ENCODE results near the gene CRISP2.

Gene CRISP2

DNA sequence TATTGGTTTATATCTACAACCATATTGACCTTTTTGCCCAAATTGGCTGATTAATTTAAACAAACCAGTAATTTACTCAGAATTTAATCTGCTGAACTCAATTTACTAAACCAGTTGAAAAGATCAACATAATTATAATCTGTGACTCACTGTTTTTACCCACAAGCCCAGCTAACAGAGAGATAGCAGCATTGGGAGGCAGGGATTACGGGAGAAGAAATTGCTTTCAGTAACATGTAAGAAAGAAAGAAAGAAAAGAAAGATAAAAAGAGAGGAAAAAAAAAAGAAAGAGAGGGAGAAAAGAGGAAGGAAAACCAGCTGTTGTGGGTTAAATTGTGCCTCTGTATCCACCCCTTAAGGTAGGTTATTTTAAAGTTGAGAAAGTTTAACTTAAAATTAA is 63.4 kb downstream of the CRISP2 start:
- DNase-seq (ENCODE audit: low read depth, low spot score), result no peak
- no peak overlapping the region for H3K4me3 ChIP-seq (ENCODE audit: low read depth, low read length)
- no peak for TF ChIP-seq CTCF (IDR thresholded peaks at IDR 0.05; ENCODE audit: low read depth, low read length)
- in situ Hi-C loops (cut with HindIII; ENCODE audit: low sequenced_read_pairs), result no loop called here

DNA sequence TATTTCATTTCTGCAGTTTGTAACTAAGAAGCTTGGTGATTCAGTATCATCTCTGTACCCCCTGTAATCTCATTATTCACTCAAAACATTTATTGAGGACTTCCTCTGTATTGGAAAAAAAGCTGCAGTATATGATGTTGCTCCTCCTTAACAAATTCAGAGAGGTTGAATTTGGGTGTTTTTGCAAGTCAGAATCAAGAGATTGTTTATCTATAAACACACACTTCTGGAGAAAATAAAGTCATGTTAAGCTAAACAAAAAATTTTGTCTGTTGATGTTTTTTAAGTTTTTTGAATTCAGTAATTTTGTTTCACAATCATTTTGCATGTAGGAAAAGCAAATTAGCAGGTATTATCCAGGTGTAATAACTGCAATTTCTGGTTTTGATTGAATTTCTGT is 65.3 kb downstream of the CRISP2 start:
- TF ChIP-seq CTCF (IDR thresholded peaks at IDR 0.05; ENCODE audit: low read depth, low read length), result no peak
- no peak overlapping the region for H3K4me3 ChIP-seq (ENCODE audit: low read depth, low read length)
- in situ Hi-C loops (cut with HindIII; ENCODE audit: low sequenced_read_pairs), result no loop called here
- no peak for DNase-seq (ENCODE audit: low read depth, low spot score)

GRCh38 chr6:49647476-49647875 is 65.9 kb downstream of the CRISP2 start:
- TF ChIP-seq CTCF (IDR thresholded peaks at IDR 0.05; ENCODE audit: low read depth, low read length), result no peak
- in situ Hi-C loops (cut with HindIII; ENCODE audit: low sequenced_read_pairs), result no loop called here

GRCh38 chr6:49646942-49647341 is 66.4 kb downstream of the CRISP2 start:
- H3K4me3 ChIP-seq (ENCODE audit: low read depth, low read length), result no peak overlapping the region
- TF ChIP-seq CTCF (IDR thresholded peaks at IDR 0.05; ENCODE audit: low read depth, low read length), result no peak
- in situ Hi-C loops (cut with HindIII; ENCODE audit: low sequenced_read_pairs), result no loop called here
- DNase-seq (ENCODE audit: low read depth, low spot score), result no peak

More at GRCh38 chr6:49647476-49647875, 65.9 kb downstream of the CRISP2 start:
- DNase-seq (ENCODE audit: low read depth, low spot score), result no peak
- H3K4me3 ChIP-seq (ENCODE audit: low read depth, low read length), result no peak overlapping the region

DNA sequence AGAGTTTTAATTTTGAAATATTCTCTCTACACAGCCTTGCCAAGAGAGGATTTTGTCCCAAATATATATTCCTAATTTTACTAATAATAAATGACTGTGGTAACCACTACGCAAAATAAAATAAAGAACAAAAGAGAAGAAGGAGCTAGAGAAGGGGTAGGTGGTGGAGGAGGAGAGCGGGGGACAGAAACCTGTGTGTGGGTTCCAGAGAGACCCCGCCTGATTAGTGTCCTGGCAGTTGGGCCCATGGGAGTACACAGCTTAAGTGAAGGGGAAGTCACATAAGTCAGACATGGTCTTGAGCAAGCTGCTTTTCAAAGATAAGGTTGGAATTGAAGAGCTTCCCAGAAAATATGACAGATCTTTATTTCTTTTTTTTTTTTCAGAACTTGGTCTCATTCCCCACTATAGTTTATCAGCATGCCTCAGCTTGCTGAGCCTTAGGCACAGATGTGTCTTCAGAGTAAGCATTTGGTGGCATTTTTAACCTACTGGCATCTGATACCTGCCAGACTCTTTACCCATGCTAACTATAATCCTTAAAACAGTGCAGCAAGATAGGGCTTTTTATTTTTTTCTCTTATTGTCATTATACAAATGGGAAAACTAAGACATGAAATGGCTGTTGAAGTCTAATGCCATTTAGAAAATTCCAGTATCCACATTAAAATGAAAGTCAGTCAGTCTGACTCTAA is 67.1 kb downstream of the CRISP2 start:
- DNase-seq (ENCODE audit: low read depth, low spot score), result no peak
- no peak overlapping the region for H3K4me3 ChIP-seq (ENCODE audit: low read depth, low read length)
- in situ Hi-C loops (cut with HindIII; ENCODE audit: low sequenced_read_pairs), result no loop called here
- no peak for TF ChIP-seq CTCF (IDR thresholded peaks at IDR 0.05; ENCODE audit: low read depth, low read length)

DNA sequence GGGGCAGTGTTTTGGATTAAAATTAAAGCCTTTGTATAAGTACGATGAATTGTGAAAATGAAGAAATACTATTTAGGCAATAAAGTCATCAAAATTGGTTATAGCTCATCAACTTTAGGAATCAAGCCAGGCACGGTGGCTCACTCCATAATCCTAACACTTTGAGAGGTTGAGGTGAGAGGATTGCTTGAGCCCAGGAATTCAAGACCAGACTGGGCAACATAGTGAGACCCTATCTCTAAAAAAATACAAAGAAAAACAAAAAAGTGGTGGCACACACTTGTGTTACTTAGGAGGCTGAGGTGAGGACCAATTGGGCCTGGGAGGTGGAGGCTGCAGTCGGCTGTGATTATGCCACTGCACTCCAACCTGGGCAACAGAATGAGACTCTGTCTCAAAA is 68.2 kb downstream of the CRISP2 start:
- in situ Hi-C loops (cut with HindIII; ENCODE audit: low sequenced_read_pairs), result no loop called here
- no peak for DNase-seq (ENCODE audit: low read depth, low spot score)
- TF ChIP-seq CTCF (IDR thresholded peaks at IDR 0.05; ENCODE audit: low read depth, low read length), result no peak
- no peak overlapping the region for H3K4me3 ChIP-seq (ENCODE audit: low read depth, low read length)

Data from astrocyte of the spinal cord (primary cell).